NCI-H1105 (cell line): ENCODE measurements around the gene POLR1E.

ENCODE experiments used
- DNase-seq: peaks from one replicate; lab custom pipeline; 2025; lab: John Stamatoyannopoulos, UW

The POLR1E gene, protein sequence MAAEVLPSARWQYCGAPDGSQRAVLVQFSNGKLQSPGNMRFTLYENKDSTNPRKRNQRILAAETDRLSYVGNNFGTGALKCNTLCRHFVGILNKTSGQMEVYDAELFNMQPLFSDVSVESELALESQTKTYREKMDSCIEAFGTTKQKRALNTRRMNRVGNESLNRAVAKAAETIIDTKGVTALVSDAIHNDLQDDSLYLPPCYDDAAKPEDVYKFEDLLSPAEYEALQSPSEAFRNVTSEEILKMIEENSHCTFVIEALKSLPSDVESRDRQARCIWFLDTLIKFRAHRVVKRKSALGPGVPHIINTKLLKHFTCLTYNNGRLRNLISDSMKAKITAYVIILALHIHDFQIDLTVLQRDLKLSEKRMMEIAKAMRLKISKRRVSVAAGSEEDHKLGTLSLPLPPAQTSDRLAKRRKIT

DNA sequence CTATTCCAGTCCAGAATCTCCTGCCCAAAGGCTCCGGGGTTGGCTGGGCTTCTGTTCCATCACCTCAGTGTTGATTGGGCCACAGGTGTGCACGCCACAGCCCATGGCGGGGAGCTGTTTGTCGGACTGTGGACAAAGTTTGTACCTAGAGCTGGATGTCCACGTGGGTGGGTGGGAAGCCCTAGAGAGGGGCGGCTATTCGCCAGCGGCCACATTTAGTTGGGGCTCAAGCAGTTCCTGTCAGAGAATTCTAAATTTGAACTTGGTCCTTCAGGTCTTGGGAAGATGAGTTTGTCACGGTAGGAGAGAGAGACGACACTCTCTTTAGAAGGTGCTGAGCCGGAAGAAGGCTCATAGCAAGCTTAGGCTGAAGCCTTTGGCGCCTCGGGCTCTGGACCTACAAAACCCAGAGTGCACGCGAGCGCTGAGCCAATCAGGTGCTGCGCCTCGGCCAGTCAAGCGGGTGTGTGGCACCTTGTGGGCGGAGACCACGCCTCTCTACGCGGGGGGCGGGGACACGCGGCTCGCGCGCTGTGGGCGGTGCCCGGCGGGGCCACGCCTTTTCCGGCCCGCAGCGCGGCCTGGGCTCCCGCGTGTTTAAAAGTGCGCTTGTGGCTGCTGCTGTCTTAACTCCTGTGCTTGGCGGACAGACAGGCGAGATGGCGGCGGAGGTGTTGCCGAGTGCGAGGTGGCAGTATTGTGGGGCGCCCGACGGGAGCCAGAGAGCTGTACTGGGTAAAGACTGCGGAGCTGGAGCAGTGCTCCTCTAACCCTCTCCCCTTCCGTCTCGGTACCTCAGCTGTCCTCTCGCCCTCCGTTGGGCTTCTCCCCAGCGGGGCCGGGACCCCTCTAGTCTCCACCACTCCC, at the start of gene POLR1E:
TSS of gene POLR1E (plus strand) at position 560 of the 867 bp plus-strand sequence. CDS start at position 660, 100 bp downstream.
- DNase-seq: peak; percentile 90

DNA sequence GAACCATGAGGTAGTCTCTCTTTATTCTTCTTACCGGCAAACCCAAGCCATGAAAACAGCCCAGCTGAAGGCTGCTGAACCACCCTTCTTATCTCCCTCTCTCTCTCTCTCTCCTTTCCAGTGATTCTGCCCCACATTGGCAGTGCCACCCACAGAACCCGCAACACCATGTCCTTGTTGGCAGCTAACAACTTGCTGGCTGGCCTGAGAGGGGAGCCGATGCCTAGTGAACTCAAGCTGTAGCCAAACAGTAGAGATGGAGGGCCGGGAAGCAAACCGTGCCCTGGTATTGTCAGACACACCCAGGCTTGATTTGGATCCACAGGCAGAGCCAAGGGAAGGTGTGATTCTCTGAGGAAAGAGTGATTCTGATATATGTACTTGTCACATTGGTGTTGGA, 49.2 kb upstream of the POLR1E start:
- DNase-seq: no peak

DNA sequence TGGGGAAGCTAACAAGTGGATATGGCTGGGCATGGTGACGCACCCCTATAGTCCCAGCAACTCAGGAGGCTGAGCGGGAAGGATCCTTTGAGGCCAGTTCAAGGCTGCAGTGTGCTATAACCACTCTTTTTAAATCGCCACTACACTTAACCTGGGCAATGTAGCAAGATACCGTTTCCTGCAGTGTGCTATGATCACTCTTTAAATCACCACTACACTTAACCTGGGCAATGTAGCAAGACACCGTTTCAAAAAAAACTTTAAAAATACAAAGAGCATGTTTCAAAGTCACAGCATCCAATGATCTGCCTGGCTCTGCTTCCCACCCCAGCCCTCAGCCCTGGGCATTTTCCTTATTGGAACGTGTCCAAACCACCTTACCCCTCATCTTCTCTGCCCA, 48.7 kb upstream of the POLR1E start:
- DNase-seq: no peak

DNA sequence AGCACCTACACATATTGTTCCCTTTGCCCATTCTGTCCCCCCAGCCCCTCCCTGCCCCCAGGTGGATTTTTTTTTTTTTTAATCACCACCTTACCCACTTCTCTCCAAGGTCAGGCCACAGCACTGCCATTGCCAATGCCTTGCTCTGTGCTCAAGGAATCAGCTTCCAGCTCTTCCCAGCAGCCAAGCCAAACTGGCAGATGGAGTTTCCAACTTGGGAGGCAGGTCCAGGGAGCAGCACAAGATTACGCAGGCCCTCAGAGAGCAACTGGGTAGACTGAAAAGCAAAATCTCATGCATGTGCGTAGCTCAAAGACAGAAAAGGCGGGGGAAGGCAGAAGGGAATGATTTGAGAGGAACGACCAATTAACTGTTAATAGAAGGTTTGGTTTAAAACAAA, 48.1 kb upstream of the POLR1E start:
- no peak for DNase-seq

DNA sequence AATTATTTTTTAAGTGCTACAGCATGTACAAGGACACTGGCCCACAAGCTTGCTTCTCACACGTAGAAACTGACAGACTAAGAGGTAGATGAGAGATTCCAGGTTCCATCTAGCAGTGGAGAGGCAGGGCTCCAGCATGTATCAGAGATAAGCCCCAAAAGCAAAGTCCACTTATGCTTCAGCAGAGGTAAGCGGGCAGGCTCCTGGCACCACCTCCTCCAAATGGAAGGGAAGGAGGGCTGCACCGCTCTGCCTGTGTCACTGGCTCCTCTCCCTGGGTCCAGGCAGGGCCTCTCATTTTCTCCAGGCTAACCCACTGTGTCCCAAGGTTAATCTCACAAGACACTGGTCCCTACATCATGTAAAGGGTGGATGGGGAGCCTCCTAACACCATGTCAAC, 47.4 kb upstream of the POLR1E start:
- DNase-seq: no peak

DNA sequence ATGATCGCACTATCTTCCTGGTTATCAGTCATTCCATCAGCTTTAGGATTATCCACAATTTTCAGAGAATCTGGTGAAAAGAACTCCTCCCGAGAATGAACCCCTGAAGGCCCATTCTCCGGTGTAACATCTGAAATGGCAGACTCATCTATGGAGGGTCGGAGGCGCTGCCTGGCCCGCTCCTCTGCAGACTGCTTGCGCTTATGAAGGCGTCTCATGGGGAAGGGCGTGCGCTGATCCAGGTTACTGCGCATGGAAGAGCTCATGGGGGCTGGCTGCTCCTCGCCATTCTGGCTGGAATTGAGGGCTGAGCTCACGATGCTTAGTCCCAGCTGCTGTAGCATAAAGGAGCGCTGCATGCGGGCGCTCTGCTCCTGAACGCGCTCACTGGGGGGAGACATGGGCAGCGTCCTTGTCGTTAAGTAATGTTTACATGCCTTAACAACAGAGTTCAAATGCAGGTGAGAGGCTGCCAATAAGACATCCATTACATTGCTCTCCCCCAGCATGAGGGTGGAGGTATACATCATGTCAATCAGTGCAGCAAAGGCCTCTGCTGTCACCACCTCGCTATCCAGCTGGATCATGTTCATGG, 43.9 kb upstream of the POLR1E start:
- no peak for DNase-seq

DNA sequence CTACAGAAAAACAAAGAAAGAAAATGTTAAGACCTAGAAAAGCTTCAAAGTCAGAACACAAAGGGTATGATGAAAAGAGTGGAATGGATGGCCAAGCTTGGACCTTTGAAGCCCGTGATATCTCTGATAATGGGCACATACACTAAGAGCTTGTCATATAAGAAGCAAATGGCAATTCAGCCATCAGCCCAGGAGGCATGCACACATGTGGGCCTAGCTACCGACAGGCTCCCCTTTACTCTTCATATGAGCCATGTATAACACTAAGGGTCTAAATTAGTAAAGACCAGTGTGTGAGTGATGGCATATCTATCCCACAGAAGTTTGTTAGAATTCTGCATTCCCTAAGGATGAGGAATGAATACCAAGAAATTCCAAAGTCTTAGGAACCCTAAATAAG, 43.2 kb upstream of the POLR1E start:
- DNase-seq: no peak

DNA sequence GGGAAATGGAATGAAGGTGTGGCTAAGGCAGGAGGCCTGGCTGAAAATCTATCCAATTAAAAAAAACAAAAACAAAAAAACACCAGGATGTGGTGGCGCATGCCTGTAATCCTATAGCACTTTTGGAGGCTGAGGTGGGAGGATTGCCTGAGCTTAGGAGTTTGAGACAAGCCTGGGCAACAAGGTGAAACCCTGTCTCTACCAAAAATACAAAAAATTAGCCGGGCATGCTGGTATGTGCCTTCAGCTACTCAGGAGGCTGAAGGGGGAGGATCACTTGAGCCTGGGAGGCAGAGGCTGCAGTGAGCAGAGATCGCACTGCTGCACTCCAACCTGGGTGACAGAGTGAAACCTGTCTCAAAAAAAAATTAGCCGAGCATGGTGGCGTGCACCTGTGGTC, 42.2 kb upstream of the POLR1E start:
- no peak for DNase-seq

DNA sequence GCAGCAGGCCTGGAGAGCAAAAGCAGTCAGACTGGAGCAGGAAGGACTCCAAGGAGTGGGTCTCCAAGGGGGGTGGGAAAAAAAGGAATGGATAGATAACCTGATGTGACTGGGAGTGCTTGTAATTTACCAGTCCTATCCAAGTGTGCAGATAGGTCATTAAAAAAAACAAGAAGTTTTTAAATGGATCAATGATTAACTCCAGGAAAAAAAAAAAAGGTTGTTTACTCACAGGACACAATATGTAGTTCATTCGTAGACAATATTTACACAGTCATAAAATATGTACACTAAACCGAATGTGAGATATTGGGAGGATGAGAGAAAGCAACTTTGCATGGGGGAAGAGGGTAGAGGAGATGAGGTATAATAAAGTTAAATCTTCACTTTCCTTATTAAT, 40.9 kb upstream of the POLR1E start:
- no peak for DNase-seq

DNA sequence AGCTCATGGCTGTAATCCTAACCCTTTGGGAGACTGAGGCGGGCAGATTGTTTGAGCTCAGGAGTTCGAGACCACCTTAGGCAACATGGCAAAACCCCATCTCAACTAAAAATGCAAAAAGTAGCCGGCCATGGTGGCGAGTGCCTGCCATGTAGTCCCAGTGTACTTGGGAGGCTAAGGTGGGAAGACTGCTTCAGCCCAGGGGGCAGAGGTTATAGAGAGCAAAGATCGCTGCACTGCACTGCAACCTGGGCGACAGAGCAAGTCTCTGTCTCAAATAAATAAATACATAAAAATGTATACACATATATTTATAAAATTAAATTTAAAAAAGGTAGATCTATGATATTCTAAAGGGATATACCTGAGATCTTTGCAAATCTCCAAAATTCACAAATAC, 39.9 kb upstream of the POLR1E start:
- DNase-seq: no peak

DNA sequence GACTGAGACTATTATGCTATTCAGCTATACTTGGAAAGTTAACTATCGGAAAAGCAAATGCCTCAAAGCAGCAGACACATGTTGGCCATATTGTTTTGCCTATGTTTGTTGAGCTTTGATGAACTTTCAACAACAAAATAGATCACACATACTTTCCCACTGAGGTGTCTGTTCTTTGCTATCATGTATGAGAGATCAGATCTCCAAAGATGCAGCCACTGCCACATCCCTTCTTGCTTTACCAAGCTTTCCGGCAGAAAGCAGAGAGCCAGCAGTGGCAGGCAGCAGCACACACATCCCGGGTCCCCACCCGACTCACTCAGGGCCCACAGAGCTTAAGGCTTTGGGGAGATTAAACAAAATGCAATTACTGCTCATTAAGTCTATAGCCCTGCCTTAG, 39.3 kb upstream of the POLR1E start:
- DNase-seq: no peak

DNA sequence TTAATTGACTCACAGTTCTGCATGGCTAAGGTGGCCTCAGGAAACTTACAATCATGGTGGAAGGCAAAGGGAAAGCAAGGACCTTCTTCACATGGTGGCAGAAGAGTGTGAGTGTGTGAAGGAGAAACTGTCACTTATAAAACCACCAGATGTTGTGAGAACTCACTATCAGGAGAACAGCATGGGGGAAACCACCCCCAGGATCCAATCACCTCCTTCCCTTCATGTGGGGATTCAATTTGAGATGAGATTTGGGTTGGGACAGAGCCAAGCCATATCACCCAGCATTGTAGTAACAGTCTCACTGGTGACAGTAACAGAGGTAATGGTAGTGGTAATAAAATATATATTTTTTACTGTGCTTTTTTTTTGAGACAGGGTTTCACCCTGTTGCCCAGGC, 38.6 kb upstream of the POLR1E start:
- no peak for DNase-seq

DNA sequence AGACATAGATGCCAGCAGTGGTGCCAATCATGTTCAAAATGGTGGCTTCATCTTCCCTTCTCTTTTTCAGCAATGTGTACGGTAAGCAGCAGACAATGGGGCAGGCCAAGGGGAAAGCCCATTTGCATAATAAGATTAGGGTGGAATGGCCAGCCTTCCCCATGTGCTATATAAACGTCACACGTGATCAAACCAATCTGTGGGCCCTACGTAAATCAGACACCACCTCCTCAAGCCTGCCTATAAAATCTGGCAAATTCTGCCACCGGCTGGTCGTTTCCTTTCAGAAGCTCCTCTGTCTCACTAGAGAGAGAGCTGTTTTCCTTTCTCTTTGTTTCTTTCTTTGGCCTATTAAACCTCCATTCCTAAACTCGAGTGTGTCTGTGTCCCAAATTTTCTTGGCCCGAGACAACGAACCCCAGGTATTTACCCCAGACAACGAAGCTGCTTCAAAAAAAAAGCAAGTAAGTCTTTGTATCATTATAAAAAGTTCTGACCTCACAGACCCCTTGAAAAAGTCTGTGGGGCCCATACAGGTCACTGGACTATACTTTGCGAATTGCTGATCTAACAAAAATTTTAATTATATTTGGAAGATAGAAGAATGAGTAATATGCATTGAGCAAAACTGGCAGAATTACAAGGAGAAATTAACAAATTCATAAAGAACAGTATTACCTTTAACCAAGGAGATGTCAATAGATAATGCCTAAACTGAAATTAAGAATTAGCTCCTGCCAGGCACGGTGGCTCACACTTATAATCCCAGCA, 35.7 kb upstream of the POLR1E start:
- DNase-seq: no peak

DNA sequence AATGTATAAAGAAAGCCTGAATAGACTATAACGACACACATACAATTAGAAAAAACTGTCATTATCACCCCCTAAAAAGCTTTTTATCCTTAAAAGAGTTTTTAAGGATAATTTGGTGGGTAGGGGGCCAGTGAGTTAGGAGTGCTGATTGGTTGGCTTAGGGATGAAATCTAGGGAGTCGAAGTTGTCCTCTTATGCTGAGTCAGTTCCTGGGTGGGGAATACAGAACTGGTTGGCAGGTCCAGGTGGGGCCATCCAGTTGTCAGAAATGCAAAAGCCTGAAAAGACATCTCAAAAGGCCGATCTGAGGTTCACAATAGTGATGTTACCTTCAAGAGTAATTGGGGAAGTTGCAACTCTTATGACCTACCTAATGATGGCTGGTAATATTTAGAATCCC, 34.1 kb upstream of the POLR1E start:
- no peak for DNase-seq

DNA sequence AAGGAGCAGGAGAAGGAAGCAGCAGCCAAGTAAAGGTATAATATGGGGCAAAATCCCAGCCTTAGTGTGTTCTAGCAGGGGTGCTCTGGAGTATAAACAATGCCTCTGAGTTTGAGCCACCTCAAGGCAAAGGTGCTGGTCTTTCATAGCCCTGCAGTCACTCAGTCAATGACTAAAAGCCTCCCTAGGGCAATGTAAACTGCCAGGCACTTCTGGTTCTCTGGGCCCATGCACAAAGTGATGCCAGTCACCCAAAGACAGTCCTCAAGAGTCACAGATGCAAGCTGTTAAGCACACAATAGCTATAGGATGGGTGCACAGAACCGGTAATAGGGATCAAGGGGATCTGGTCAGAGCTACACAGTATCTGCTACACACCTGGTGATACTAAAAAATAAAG, 33.1 kb upstream of the POLR1E start:
- DNase-seq: no peak

DNA sequence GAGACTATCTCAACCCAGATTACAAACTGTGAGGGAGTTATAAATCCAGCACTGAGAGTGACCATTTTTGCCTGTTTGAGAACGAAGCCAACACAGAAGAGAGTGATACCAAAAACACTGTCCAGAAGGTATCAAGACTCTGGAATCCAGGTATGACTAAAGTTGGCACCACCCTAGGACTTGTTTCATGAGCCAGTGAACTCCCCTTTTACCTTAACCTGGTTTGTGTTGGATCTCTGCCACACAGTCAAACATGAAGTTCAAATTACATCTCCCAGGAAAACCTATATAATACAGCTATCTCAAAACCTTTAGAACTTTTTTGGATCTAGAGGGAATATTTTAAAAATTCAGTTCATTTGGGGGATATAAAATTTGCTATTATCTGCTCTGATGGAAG, 31.9 kb upstream of the POLR1E start:
- no peak for DNase-seq

DNA sequence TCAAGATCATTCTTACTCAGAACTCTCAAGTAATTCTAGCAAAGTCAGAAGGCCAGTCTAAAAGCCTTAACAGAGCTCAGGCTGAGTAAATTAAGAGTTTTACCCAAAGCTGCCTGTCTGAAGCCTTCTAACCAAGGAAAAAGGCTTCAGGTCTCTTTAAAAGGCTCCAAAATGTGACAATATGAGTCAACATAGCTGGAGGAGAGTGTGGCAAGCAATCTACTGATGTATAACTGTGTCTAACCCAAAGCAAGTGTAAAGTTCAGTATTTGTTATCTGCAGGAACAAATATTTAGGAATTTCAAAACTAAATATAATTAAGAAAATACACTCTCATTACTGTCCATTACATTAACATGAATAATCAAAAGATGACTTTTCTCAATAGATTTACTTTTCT, 31.5 kb upstream of the POLR1E start:
- no peak for DNase-seq

DNA sequence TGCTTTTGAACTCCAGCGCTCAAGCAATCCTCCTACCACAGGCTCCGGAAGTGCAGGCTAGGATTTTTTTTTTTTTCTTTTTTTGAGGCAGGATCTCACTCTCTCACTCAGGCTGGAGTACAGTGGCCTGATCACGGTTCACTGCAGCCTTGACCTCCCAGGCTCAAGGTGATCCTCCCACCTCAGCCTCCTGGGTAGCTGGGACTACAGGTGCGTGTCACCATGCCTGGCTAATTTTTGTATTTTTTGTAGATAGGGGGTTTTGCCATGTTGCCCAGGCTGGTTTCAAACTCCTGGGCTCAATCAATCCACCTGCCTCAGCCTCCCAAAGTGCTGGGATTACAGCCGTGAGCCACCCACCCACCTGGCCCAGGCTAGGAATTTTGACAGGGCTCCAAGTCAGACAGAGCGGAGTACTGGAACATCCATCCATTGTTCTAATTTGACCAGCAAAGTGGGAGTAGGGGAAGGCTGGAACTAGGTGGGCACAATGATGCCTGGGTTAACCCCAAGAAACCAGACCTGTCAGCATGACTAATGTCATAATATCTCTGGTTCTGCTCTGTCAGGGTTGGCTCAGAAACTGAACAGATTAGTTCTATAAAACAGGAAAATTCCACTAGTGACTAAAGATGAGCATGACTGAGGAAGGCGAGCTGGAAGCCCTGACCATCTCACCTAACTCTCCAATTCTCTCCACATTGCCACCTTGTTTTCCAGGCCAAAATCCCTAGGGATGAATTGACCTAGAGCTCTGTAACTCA, 29.7 kb upstream of the POLR1E start:
- no peak for DNase-seq

DNA sequence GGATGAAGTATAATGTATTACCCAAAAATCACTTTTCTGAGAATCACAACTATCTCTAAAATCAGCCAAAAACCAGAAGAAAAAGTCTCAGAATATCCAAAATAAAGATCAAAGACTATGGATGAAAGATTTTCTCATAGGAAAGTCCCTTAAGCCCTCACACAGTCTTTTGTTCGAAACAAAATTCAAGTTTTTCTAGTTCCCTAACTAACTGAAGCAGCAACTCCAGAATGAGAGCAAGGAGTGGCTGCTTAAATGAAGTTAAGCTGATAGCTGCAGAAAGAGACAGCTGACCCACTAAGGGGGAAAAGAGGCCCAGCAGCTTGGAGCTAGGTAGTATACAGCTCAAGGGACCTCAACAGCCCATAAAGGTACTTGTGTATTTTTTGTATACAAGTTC, 28.9 kb upstream of the POLR1E start:
- DNase-seq: no peak

DNA sequence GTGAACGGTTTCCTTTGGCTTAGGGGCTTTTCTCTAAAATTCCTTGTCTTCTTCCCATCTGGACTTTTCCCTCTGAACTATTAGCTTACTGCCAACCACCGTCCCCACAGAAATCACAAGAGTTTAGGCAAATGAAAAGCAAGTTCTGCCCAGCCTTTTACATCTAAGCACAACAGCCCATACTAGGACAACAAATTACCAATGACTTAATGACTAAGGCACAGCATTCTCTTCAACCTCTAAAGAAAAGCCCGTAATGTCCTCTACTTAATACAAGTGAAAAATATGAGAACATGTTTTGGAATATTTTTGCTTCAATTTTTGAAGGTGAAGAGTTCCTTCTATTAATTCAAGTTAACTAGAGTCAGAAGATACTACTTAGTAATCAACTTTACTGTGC, 21.7 kb upstream of the POLR1E start:
- no peak for DNase-seq
